ENCODE data around the gene KCNMA1. TPM values are rescaled to one million over a fixed set of nuclear protein-coding genes. Genes with fewer than 3 reads are reported as not detected.

KCNMA1 gene
- total and polyA plus RNA-seq, 2 donors from 2014 or later = 4.2 to 8.9 TPM

- intact Hi-C loops (cut with DNase I) = no loop called here
- Histone ChIP-seq H3K9ac (ENCODE audit: low read length in 3 of 3) (no peak overlapping the region), H3K27me3 (ENCODE audit: control insufficient read depth, insufficient read depth, low read length) (no peaks in the 10 kb centered on the region), H3K9me3 (ENCODE audit: control insufficient read depth in 2 of 3, insufficient read depth in 1 of 3, low read length in 3 of 3) (no peaks in the 10 kb centered on the region), H3K36me3 (ENCODE audit: control insufficient read depth in 2 of 3, insufficient read depth in 3 of 3, low read length in 3 of 3) (no peaks in the 10 kb centered on the region), H3K27ac (ENCODE audit: low read depth in 2 of 2, low read length in 2 of 2) (no peak overlapping the region), H3K4me1 (ENCODE audit: control insufficient read depth in 2 of 3, insufficient read depth in 2 of 3, low read depth in 1 of 3, low read length in 3 of 3) (no peaks in the 10 kb centered on the region), H3K4me3 (ENCODE audit: low read length in 3 of 3) (no peak overlapping the region)
- no peak for FAIRE-seq
- DNase-seq = no peak
- no peak for TF ChIP-seq CTCF (IDR thresholded peaks at IDR 0.05; ENCODE audit: borderline replicate concordance, extremely low read depth, insufficient read depth)
These were observed 324.4 kb downstream of the KCNMA1 start for GRCh38 chr10:77313066-77313750.

GRCh38 chr10:77311186-77311585, 326.4 kb downstream of the KCNMA1 start:
- no peak overlapping the region for H3K27ac ChIP-seq (ENCODE audit: low read depth in 2 of 2, low read length in 2 of 2)
- no peaks in the 10 kb centered on the region for H3K4me1 ChIP-seq (ENCODE audit: control insufficient read depth in 2 of 3, insufficient read depth in 2 of 3, low read depth in 1 of 3, low read length in 3 of 3)
- no peaks in the 10 kb centered on the region for H3K27me3 ChIP-seq (ENCODE audit: control insufficient read depth, insufficient read depth, low read length)
- H3K4me3 ChIP-seq (ENCODE audit: low read length in 3 of 3) = no peak overlapping the region
- intact Hi-C loops (cut with DNase I) = no loop called here
- H3K9me3 ChIP-seq (ENCODE audit: control insufficient read depth in 2 of 3, insufficient read depth in 1 of 3, low read length in 3 of 3) = no peaks in the 10 kb centered on the region
- no peak for TF ChIP-seq CTCF (IDR thresholded peaks at IDR 0.05; ENCODE audit: borderline replicate concordance, extremely low read depth, insufficient read depth)
- no peak for FAIRE-seq
- DNase-seq = no peak
- no peaks in the 10 kb centered on the region for H3K36me3 ChIP-seq (ENCODE audit: control insufficient read depth in 2 of 3, insufficient read depth in 3 of 3, low read length in 3 of 3)
- H3K9ac ChIP-seq (ENCODE audit: low read length in 3 of 3) = no peak overlapping the region

DNA sequence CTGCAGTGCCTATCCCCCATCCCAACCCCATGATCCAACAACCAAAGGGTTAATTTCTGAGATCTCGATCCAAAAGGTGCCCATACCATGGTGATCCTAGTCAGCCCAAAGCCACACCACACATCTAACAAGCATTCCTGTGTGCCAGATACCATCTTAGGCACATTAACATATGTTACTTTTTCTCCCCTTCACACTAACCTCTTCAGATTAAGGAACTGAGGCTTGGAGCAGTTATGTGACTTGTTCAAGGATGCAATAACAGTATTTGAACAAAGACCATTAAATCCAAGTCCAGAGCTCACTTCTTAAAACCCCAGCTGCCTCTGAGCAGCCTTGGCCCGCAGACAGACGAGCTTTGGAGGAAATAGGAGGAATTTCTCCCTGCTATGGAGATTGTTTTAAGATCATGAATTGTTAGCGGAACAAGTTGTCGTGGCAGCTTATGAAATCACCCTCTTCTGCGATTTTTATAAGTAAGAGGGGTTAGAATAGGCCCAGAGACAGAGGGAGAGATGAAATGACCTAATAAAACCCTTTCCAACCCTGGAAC, 327.2 kb downstream of the KCNMA1 start:
- Histone ChIP-seq H3K4me3 (ENCODE audit: low read length in 3 of 3) (no peak overlapping the region), H3K36me3 (ENCODE audit: control insufficient read depth in 2 of 3, insufficient read depth in 3 of 3, low read length in 3 of 3) (no peaks in the 10 kb centered on the region), H3K9ac (ENCODE audit: low read length in 3 of 3) (no peak overlapping the region), H3K27me3 (ENCODE audit: control insufficient read depth, insufficient read depth, low read length) (no peaks in the 10 kb centered on the region), H3K27ac (ENCODE audit: low read depth in 2 of 2, low read length in 2 of 2) (no peak overlapping the region), H3K9me3 (ENCODE audit: control insufficient read depth in 2 of 3, insufficient read depth in 1 of 3, low read length in 3 of 3) (no peaks in the 10 kb centered on the region), H3K4me1 (ENCODE audit: control insufficient read depth in 2 of 3, insufficient read depth in 2 of 3, low read depth in 1 of 3, low read length in 3 of 3) (no peaks in the 10 kb centered on the region)
- DNase-seq (peak in 1 of 5 donors; percentile 58), FAIRE-seq (no peak)
- intact Hi-C loops (cut with DNase I) = no loop called here
- TF ChIP-seq CTCF (IDR thresholded peaks at IDR 0.05; ENCODE audit: borderline replicate concordance, extremely low read depth, insufficient read depth) = no peak

Measured in kidney (tissue), 14 donors.